ENCODE data around the gene GTPBP8.
"Not testable (repeated sequence)": the region's sequence is repeated elsewhere in the genome, so short reads cannot be mapped to it uniquely, and the experiment has no call there.

The GTPBP8 gene

GRCh38 chr3:113021471-113021870 lies 30.7 kb downstream of the GTPBP8 start:
- Mint-ChIP-seq H3K9me3 (no peaks in the 10 kb centered on the region), H3K4me3 (no peak overlapping the region), H3K27me3 (no peaks in the 10 kb centered on the region), H3K27ac (no peak overlapping the region), H3K4me1 (peaks cover 48% of the 10 kb centered on the region)
- ATAC-seq: no peak
- DNase-seq: no peak

GRCh38 chr3:113034011-113034410 lies 43.2 kb downstream of the GTPBP8 start:
- Mint-ChIP-seq H3K4me3 (no peak overlapping the region), H3K9me3 (no peaks in the 10 kb centered on the region), H3K27ac (peak overlapping the region in 1 of 2 donors; percentile 30), H3K4me1 (no peaks in the 10 kb centered on the region), H3K27me3 (no peaks in the 10 kb centered on the region)
- no peak for ATAC-seq
- no peak for DNase-seq

- no peaks in the 10 kb centered on the region for H3K4me1 Mint-ChIP-seq
- H3K4me3 Mint-ChIP-seq: no peak overlapping the region
- no peaks in the 10 kb centered on the region for H3K9me3 Mint-ChIP-seq
- ATAC-seq (peak; percentile 75), DNase-seq (peak in 1 of 2 donors; percentile 34)
- no peaks in the 10 kb centered on the region for H3K27me3 Mint-ChIP-seq
- H3K27ac Mint-ChIP-seq: no peak overlapping the region
Observed at GRCh38 chr3:113035387-113035982, 44.7 kb downstream of the GTPBP8 start.

GRCh38 chr3:113038328-113038727 lies 47.5 kb downstream of the GTPBP8 start:
- Mint-ChIP-seq H3K4me3 (no peak overlapping the region), H3K27me3 (no peaks in the 10 kb centered on the region), H3K4me1 (no peaks in the 10 kb centered on the region), H3K9me3 (no peaks in the 10 kb centered on the region), H3K27ac (no peak overlapping the region)
- ATAC-seq (no peak), DNase-seq (no peak)

- H3K27me3 Mint-ChIP-seq: no peaks in the 10 kb centered on the region
- no peak for DNase-seq
- no peak overlapping the region for H3K27ac Mint-ChIP-seq
- ATAC-seq: no peak
- H3K4me3 Mint-ChIP-seq: no peak overlapping the region
- no peaks in the 10 kb centered on the region for H3K4me1 Mint-ChIP-seq
- no peaks in the 10 kb centered on the region for H3K9me3 Mint-ChIP-seq
Observed at GRCh38 chr3:113039546-113039945, 48.8 kb downstream of the GTPBP8 start.

- Mint-ChIP-seq H3K9me3 (peaks cover 2 to 3% of the 10 kb centered on the region in 2 donors), H3K4me1 (no peaks in the 10 kb centered on the region), H3K4me3 (no peak overlapping the region), H3K27me3 (no peaks in the 10 kb centered on the region), H3K27ac (no peak overlapping the region)
- ATAC-seq (no peak), DNase-seq (no peak)
Observed at GRCh38 chr3:113040231-113040630, 49.4 kb downstream of the GTPBP8 start.

- no peak for ATAC-seq
- H3K4me1 Mint-ChIP-seq: no peaks in the 10 kb centered on the region
- no peaks in the 10 kb centered on the region for H3K27me3 Mint-ChIP-seq
- DNase-seq: no peak
- H3K4me3 Mint-ChIP-seq: no peak overlapping the region
- H3K27ac Mint-ChIP-seq: no peak overlapping the region
- H3K9me3 Mint-ChIP-seq: peaks cover 5 to 6% of the 10 kb centered on the region in 2 donors
Observed at GRCh38 chr3:113043686-113044085, 52.9 kb downstream of the GTPBP8 start.

- not testable (repeated sequence) for H3K4me1 Mint-ChIP-seq, H3K4me3 Mint-ChIP-seq, DNase-seq, H3K9me3 Mint-ChIP-seq, H3K27me3 Mint-ChIP-seq, ATAC-seq, H3K27ac Mint-ChIP-seq
Observed at GRCh38 chr3:113046186-113046965, 55.6 kb downstream of the GTPBP8 start.

- no peaks in the 10 kb centered on the region for H3K27me3 Mint-ChIP-seq
- no peaks in the 10 kb centered on the region for H3K4me1 Mint-ChIP-seq
- no peak overlapping the region for H3K4me3 Mint-ChIP-seq
- DNase-seq: peak; percentile 84 to 85
- no peaks in the 10 kb centered on the region for H3K9me3 Mint-ChIP-seq
- H3K27ac Mint-ChIP-seq: no peak overlapping the region
- ATAC-seq: peak; percentile 98
Observed at GRCh38 chr3:113051302-113051711, 60.5 kb downstream of the GTPBP8 start.

All from stimulated activated naive CD8-positive, alpha-beta T cell treated with anti-CD3 and anti-CD28 coated beads, Interleukin-15, amount 100 ng/mL, for 72 hours (primary cell).